ENCODE results near the gene OVOL2. TPM values are rescaled to one million over a fixed set of nuclear protein-coding genes. Genes with fewer than 3 reads are reported as not detected.

Gene OVOL2
- total and polyA plus RNA-seq, 2 of the 8 experiments (the other 6 are each of a cell fraction or from before 2014, with no cell fraction given): 11.0 to 11.4 TPM

DNA sequence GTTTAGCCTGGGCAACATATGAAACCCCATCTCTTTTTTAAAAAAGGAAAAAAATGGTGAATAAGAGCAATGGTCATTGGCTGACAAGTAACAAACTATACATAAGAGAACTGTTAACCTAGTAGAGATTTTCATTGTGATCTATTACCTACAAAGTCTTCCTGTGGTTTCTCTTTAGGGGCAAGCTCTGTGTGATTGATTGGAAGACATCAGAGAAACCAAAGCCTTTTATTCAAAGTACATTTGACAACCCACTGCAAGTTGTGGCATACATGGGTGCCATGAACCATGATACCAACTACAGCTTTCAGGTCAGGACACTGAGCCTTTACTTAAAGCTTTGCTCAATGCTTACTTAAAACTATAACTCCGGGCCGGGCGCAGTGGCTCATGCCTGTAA lies 69.7 kb downstream of the OVOL2 start (continued):
- TF ChIP-seq CHD7 (IDR thresholded peaks at IDR 0.05; ENCODE audit: insufficient replicate concordance, low read length) (no peak), MAFK (IDR thresholded peaks at IDR 0.05; ENCODE audit: low read depth, low read length) (no peak), BCL11A (IDR thresholded peaks at IDR 0.05; ENCODE audit: low read depth in 2 of 2, low read length in 2 of 2) (no peak), RAD21 (IDR thresholded peaks at IDR 0.05 in 1 of 2, conservative IDR thresholded peaks at IDR 0.05 in 1 of 2; ENCODE audit: low read depth in 2 of 2, low read length in 2 of 2) (no peak), EGR1 (IDR thresholded peaks at IDR 0.05; ENCODE audit: borderline replicate concordance, low read depth, low read length) (no peak), BACH1 (IDR thresholded peaks at IDR 0.05; ENCODE audit: low read length) (no peak), EP300 (IDR thresholded peaks at IDR 0.05; ENCODE audit: borderline replicate concordance in 1 of 2, low read depth in 2 of 2, low read length in 2 of 2) (no peak), TCF12 (IDR thresholded peaks at IDR 0.05; ENCODE audit: low read depth, low read length) (no peak), CREB1 (IDR thresholded peaks at IDR 0.05) (no peak), KDM4A (IDR thresholded peaks at IDR 0.05; ENCODE audit: low read depth, low read length, severe bottlenecking) (no peak), CBX8 (IDR thresholded peaks at IDR 0.05; ENCODE audit: borderline replicate concordance, low read depth, low read length) (no peak), CHD2 (IDR thresholded peaks at IDR 0.05; ENCODE audit: low read length) (no peak), SP2 (IDR thresholded peaks at IDR 0.05; ENCODE audit: low read length) (no peak)
